ENCODE measurements around the gene PGAP1.

DNA sequence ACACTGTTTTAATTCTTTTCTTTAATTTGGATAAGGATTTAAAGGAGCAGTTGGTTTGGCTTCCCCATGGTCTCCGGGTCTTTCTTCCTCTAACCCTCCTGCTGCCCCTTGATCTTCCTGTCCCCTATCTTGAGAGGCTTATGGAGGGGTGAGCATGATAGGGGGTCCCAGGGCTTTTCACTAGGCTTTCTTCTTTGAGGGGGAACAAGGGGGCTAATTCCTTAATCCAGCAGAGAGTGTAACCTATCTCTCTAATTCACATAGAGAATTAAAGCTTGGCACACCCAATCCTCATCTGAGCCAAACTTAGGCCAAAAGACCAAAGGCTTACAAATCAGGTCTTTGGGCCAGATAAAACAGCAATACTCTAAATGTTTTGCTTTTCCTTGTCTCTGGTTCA is 95.8 kb downstream of the PGAP1 start:
- TF ChIP-seq POLR2A (IDR thresholded peaks at IDR 0.05) (no peak), POLR2AphosphoS5 (IDR thresholded peaks at IDR 0.05) (no peak)
- TF ChIP-seq, protein P1, sequence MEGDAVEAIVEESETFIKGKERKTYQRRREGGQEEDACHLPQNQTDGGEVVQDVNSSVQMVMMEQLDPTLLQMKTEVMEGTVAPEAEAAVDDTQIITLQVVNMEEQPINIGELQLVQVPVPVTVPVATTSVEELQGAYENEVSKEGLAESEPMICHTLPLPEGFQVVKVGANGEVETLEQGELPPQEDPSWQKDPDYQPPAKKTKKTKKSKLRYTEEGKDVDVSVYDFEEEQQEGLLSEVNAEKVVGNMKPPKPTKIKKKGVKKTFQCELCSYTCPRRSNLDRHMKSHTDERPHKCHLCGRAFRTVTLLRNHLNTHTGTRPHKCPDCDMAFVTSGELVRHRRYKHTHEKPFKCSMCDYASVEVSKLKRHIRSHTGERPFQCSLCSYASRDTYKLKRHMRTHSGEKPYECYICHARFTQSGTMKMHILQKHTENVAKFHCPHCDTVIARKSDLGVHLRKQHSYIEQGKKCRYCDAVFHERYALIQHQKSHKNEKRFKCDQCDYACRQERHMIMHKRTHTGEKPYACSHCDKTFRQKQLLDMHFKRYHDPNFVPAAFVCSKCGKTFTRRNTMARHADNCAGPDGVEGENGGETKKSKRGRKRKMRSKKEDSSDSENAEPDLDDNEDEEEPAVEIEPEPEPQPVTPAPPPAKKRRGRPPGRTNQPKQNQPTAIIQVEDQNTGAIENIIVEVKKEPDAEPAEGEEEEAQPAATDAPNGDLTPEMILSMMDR (IDR thresholded peaks at IDR 0.05): no peak

Data from breast epithelium (tissue), 3 donors.